Panc1 (cell line): ENCODE measurements around the gene COL5A1. TPM values are rescaled to one million over a fixed set of nuclear protein-coding genes. Genes with fewer than 3 reads are reported as not detected.

Experiments used
- ATAC-seq: fragments of 200-7000 bp; cut with Tn5 transposase; 2 replicates; pipeline ENCODE4 v1.9.1; 2020; ENCODE audit warnings: mild to moderate bottlenecking, moderate library complexity
- BruUV-seq: library from RNA; stranded (reverse); fragments of 400-500 nt; replicated peaks from 2 replicates; lab custom pipeline; 2021; lab: Mats Ljungman, UMichigan
- CTCF ChIA-PET: fragments of 300-600 bp; sonication (Branson Sonifier 250); formaldehyde crosslinking; loops from one replicate; lab custom pipeline; 2022; ENCODE audit warnings: antibody characterized with exemption; lab: Charles Lee
- POLR2A ChIA-PET: fragments of 300-600 bp; sonication (Branson Sonifier 250); formaldehyde crosslinking; loops from one replicate; lab custom pipeline; 2022; ENCODE audit warnings: antibody characterized with exemption; lab: Charles Lee
- DNase-seq: peaks from one replicate; pipeline ENCODE4 v3.0.0-alpha.2; 2010; ENCODE audit warnings: low read depth, low spot score
- H3K27ac ChIP-seq: 2 replicates; pipeline ENCODE4 v1.5.1; 2011; ENCODE audit warnings: mild to moderate bottlenecking, low read length, inconsistent platforms
- H3K27me3 ChIP-seq: fragments of 200-500 bp; sonication (Bioruptor generic); 2 replicates; pipeline ENCODE4 v1.6.0; 2014; ENCODE audit warnings: low read length, inconsistent platforms; ENCODE audit not compliant: control insufficient read depth, insufficient read depth
- H3K36me3 ChIP-seq: fragments of 200-500 bp; sonication (Bioruptor generic); 2 replicates; pipeline ENCODE4 v1.5.1; 2014; ENCODE audit warnings: inconsistent platforms, mild to moderate bottlenecking, low read length, moderate library complexity; ENCODE audit not compliant: control insufficient read depth, insufficient read depth
- H3K4me1 ChIP-seq: 2 replicates; pipeline ENCODE4 v1.5.1; 2011; ENCODE audit warnings: inconsistent platforms, mild to moderate bottlenecking, low read length, moderate library complexity; ENCODE audit not compliant: control insufficient read depth, insufficient read depth
- H3K4me3 ChIP-seq, 2 experiments: 2 replicates each; pipeline ENCODE4 v1.5.1; 2011 to 2012; ENCODE audit warnings: low read depth in 2 of 2, low read length in 2 of 2, mild to moderate bottlenecking in 2 of 2, inconsistent platforms in 1 of 2, moderate library complexity in 1 of 2
- H3K9me3 ChIP-seq: fragments of 200-500 bp; sonication (Bioruptor generic); 2 replicates; pipeline ENCODE4 v1.5.1; 2014; ENCODE audit warnings: low read depth, mild to moderate bottlenecking, inconsistent platforms, low read length, moderate library complexity; ENCODE audit not compliant: control insufficient read depth, insufficient read depth
- POLR2AphosphoS5 ChIP-seq: IDR thresholded peaks from 2 replicates; pipeline ENCODE4 v1.6.1; 2012; ENCODE audit warnings: mild to moderate bottlenecking, low read depth, low read length, moderate library complexity
- SIN3A ChIP-seq: IDR thresholded peaks from 2 replicates; pipeline ENCODE4 v1.6.1; 2012; ENCODE audit warnings: low read depth, mild to moderate bottlenecking, low read length, moderate library complexity, borderline replicate concordance; ENCODE audit not compliant: insufficient read depth
- TCF7L2 ChIP-seq: IDR thresholded peaks from 2 replicates; pipeline ENCODE4 v1.6.1; 2011; ENCODE audit warnings: mild to moderate bottlenecking, low read depth, low read length, inconsistent platforms
- in situ Hi-C: cut with HindIII; loops from 2 replicates; pipeline ENCODE4 v1.10.0; 2016; ENCODE audit warnings: low sequenced_read_pairs, low pct_unique_long_range_greater_than_20kb
- intact Hi-C: fragments of 100-400 bp; cut with micrococcal nuclease; formaldehyde crosslinking; loops from one replicate; pipeline ENCODE4 v1.10.0; 2022; ENCODE audit not compliant: unreplicated experiment
- total RNA-seq: library from RNA; stranded (reverse); gene quantifications from one replicate; pipeline ENCODE4 v1.2.1, GENCODE V29; 2021; ENCODE audit not compliant: unreplicated experiment
- TF ChIP-seq, protein P1 (sequence below), 2 experiments: IDR thresholded peaks; 2 replicates each; pipeline ENCODE4 v1.6.1; 2011 to 2012; ENCODE audit warnings: low read depth in 2 of 2, control low read depth in 1 of 2, low read length in 1 of 2, mild to moderate bottlenecking in 1 of 2, moderate library complexity in 1 of 2; ENCODE audit not compliant: insufficient read depth in 1 of 2
- TF ChIP-seq, protein P2 (sequence below): fragments of 450-650 bp; IDR thresholded peaks from 2 replicates; pipeline ENCODE4 v1.5.1; 2017; ENCODE audit warnings: mild to moderate bottlenecking

COL5A1 gene
- total RNA-seq, 1 experiment from 2014 or later = 5.7 TPM

DNA sequence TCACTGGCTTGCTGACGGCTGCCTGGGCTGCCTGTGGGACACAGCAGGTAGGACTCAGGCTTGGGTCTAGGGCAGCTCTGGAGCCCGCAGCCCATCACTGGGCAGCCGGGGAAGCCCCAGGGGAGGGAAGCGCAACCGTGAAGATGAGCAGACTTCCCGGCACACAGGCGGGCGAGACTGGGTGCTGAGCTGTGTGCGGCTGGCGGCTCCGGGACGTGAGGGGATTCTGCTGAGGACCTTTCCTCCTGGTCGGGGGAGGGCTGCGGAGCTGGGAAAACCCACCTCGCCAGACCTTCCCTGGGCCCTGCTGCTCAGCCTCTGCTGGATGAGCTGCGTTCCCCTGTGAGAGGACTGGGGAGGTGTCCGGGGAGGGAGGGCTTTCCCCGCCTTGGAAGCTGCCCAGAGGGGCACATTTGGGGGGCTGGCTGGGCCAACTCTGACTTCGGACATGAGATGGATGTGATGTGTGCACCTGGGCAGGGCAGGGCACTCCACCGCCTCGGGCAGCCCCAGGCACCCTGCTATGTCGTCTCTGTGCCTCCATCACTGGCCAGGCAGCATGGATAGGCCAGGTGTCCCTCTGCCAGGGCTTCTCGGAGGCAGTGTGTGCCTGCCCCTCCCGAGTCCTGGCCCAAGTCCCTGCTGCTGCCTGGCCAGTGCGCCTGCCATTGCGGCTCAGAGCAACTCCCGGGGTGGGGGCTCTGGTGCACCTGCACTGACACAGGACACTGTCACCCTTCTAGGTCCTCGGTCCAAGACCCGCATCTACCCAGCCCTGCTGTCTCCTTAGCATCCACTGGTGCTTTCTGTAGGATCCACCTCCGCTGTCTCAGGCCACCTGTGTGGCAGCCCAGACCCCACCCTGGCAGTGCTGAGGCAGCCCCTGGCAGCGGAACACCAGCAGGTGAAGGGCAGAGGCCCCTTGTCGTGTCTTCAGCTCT, 66.4 kb downstream of the COL5A1 start:
- intact Hi-C loops = no loop called here
- Histone ChIP-seq H3K27ac (no peak overlapping the region), H3K4me1 (peaks cover 4% of the 10 kb centered on the region; the same call in 1 of the 2 replicates), H3K27me3 (no peaks in the 10 kb centered on the region), H3K36me3 (no peaks in the 10 kb centered on the region), H3K9me3 (no peaks in the 10 kb centered on the region), H3K4me3 (no peak overlapping the region)
- TF ChIP-seq TCF7L2 (no peak), SIN3A (no peak)
- TF ChIP-seq, protein P1, sequence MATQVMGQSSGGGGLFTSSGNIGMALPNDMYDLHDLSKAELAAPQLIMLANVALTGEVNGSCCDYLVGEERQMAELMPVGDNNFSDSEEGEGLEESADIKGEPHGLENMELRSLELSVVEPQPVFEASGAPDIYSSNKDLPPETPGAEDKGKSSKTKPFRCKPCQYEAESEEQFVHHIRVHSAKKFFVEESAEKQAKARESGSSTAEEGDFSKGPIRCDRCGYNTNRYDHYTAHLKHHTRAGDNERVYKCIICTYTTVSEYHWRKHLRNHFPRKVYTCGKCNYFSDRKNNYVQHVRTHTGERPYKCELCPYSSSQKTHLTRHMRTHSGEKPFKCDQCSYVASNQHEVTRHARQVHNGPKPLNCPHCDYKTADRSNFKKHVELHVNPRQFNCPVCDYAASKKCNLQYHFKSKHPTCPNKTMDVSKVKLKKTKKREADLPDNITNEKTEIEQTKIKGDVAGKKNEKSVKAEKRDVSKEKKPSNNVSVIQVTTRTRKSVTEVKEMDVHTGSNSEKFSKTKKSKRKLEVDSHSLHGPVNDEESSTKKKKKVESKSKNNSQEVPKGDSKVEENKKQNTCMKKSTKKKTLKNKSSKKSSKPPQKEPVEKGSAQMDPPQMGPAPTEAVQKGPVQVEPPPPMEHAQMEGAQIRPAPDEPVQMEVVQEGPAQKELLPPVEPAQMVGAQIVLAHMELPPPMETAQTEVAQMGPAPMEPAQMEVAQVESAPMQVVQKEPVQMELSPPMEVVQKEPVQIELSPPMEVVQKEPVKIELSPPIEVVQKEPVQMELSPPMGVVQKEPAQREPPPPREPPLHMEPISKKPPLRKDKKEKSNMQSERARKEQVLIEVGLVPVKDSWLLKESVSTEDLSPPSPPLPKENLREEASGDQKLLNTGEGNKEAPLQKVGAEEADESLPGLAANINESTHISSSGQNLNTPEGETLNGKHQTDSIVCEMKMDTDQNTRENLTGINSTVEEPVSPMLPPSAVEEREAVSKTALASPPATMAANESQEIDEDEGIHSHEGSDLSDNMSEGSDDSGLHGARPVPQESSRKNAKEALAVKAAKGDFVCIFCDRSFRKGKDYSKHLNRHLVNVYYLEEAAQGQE (IDR thresholded peaks at IDR 0.05; ENCODE audit: insufficient read depth in 1 of 2, low read depth in 2 of 2, low read length in 1 of 2) = no peak
- ChIA-PET POLR2A (no interaction called here), CTCF (no interaction called here)
- ATAC-seq (no peak), DNase-seq (no peak)
- BruUV-seq = no TSS peak
- in situ Hi-C loops = no loop called here

DNA sequence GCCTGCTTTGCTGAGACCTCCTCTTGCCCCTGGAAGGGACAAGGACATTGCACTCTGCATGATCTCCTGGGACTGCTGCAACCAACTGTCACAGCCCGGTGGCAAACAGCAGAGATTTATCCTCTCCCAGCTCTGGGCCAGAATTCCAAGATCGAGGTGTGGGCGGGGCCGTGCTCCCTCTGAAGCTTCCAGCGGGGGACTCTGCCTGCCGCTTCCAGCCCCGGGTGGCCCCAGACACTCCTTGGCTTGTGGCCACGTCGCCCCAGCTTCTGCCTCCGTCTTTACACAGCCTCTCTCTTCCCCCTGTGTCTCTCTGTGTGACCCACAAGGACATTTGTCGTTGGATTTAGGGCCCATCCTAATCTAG, 67.1 kb downstream of the COL5A1 start:
- ATAC-seq (no peak), DNase-seq (no peak)
- ChIA-PET CTCF (no interaction called here), POLR2A (no interaction called here)
- BruUV-seq = no TSS peak
- Histone ChIP-seq H3K4me1 (peaks cover 4% of the 10 kb centered on the region; the same call in 1 of the 2 replicates), H3K4me3 (no peak overlapping the region), H3K9me3 (no peaks in the 10 kb centered on the region), H3K27me3 (no peaks in the 10 kb centered on the region), H3K27ac (no peak overlapping the region), H3K36me3 (no peaks in the 10 kb centered on the region)
- no peak for TF ChIP-seq TCF7L2
- TF ChIP-seq, protein P1 (IDR thresholded peaks at IDR 0.05; ENCODE audit: insufficient read depth in 1 of 2, low read depth in 2 of 2, low read length in 1 of 2) = no peak
- TF ChIP-seq SIN3A = no peak
- no peak for TF ChIP-seq POLR2AphosphoS5
- TF ChIP-seq, protein P2, sequence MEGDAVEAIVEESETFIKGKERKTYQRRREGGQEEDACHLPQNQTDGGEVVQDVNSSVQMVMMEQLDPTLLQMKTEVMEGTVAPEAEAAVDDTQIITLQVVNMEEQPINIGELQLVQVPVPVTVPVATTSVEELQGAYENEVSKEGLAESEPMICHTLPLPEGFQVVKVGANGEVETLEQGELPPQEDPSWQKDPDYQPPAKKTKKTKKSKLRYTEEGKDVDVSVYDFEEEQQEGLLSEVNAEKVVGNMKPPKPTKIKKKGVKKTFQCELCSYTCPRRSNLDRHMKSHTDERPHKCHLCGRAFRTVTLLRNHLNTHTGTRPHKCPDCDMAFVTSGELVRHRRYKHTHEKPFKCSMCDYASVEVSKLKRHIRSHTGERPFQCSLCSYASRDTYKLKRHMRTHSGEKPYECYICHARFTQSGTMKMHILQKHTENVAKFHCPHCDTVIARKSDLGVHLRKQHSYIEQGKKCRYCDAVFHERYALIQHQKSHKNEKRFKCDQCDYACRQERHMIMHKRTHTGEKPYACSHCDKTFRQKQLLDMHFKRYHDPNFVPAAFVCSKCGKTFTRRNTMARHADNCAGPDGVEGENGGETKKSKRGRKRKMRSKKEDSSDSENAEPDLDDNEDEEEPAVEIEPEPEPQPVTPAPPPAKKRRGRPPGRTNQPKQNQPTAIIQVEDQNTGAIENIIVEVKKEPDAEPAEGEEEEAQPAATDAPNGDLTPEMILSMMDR = no peak
- intact Hi-C loops (no loop called here), in situ Hi-C loops (no loop called here)
